Astrocyte (in vitro differentiated cells and primary cell): ENCODE data around the gene LRIT2. TPM values are rescaled to one million over a fixed set of nuclear protein-coding genes. Genes with fewer than 3 reads are reported as not detected.

ENCODE experiments used
- DNase-seq: peaks from one replicate; pipeline ENCODE4 v3.0.0-alpha.2; 2010; ENCODE audit warnings: low read depth
- FAIRE-seq: peaks from 2 replicates; lab custom pipeline; 2011; peaks lifted over from hg19 to GRCh38; lab: Jason Lieb, UNC
- H2AFZ ChIP-seq: 2 replicates; pipeline ENCODE4 v1.6.0; 2012; ENCODE audit warnings: low read depth, low read length, inconsistent platforms
- H3K27ac ChIP-seq: 2 replicates; pipeline ENCODE4 v1.5.1; 2011; ENCODE audit warnings: low read depth, low read length, inconsistent platforms
- H3K27me3 ChIP-seq: 2 replicates; pipeline ENCODE4 v1.6.0; 2011; ENCODE audit warnings: low read length, inconsistent platforms; ENCODE audit not compliant: insufficient read depth
- H3K36me3 ChIP-seq: 2 replicates; pipeline ENCODE4 v1.5.1; 2011; ENCODE audit warnings: low read length, inconsistent platforms; ENCODE audit not compliant: insufficient read depth
- H3K4me1 ChIP-seq: 2 replicates; pipeline ENCODE4 v1.5.1; 2011; ENCODE audit warnings: low read length, inconsistent platforms; ENCODE audit not compliant: insufficient read depth
- H3K4me2 ChIP-seq: 2 replicates; pipeline ENCODE4 v1.6.0; 2012; ENCODE audit warnings: low read length, inconsistent platforms
- H3K4me3 ChIP-seq: 2 replicates; pipeline ENCODE4 v1.5.1; 2011; ENCODE audit warnings: low read depth, mild to moderate bottlenecking, low read length, inconsistent platforms; ENCODE audit not compliant: insufficient read depth
- H3K79me2 ChIP-seq: 2 replicates; pipeline ENCODE4 v1.6.0; 2012; ENCODE audit warnings: mild to moderate bottlenecking, low read length, inconsistent platforms; ENCODE audit not compliant: insufficient read depth
- H3K9ac ChIP-seq: 2 replicates; pipeline ENCODE4 v1.6.0; 2012; ENCODE audit warnings: mild to moderate bottlenecking, low read length, inconsistent platforms
- H3K9me3 ChIP-seq: 2 replicates; pipeline ENCODE4 v1.5.1; 2012; ENCODE audit warnings: low read depth, mild to moderate bottlenecking, low read length, inconsistent platforms; ENCODE audit not compliant: insufficient read depth
- H4K20me1 ChIP-seq: 2 replicates; pipeline ENCODE4 v1.6.0; 2012; ENCODE audit warnings: low read length, inconsistent platforms; ENCODE audit not compliant: insufficient read depth
- H3K27ac Mint-ChIP-seq: one replicate; pipeline ENCODE4 v1.8.0; 2021; ENCODE audit warnings: mild to moderate bottlenecking, mixed read lengths; ENCODE audit not compliant: unreplicated experiment
- H3K27me3 Mint-ChIP-seq: one replicate; pipeline ENCODE4 v1.8.0; 2021; ENCODE audit warnings: low read depth, mixed read lengths; ENCODE audit not compliant: unreplicated experiment
- H3K36me3 Mint-ChIP-seq: one replicate; pipeline ENCODE4 v1.8.0; 2021; ENCODE audit warnings: low read depth, mixed read lengths; ENCODE audit not compliant: unreplicated experiment
- H3K4me1 Mint-ChIP-seq: one replicate; pipeline ENCODE4 v1.8.0; 2021; ENCODE audit warnings: low read depth, mixed read lengths; ENCODE audit not compliant: unreplicated experiment
- H3K4me3 Mint-ChIP-seq: one replicate; pipeline ENCODE4 v1.8.0; 2021; ENCODE audit warnings: mild to moderate bottlenecking, moderate library complexity, mixed read lengths; ENCODE audit not compliant: unreplicated experiment
- H3K9me3 Mint-ChIP-seq: one replicate; pipeline ENCODE4 v1.8.0; 2021; ENCODE audit warnings: mild to moderate bottlenecking, mixed read lengths; ENCODE audit not compliant: unreplicated experiment
- EZH2 ChIP-seq: IDR thresholded peaks from 2 replicates; pipeline ENCODE4 v1.6.1; 2012; ENCODE audit warnings: mild to moderate bottlenecking, low read length, inconsistent platforms; ENCODE audit not compliant: insufficient read depth
- total RNA-seq: library from RNA; stranded (reverse); gene quantifications from 2 replicates; pipeline ENCODE4 v1.2.1, GENCODE V29; 2021
- TF ChIP-seq, protein P1 (sequence below): IDR thresholded peaks from 2 replicates; pipeline ENCODE4 v1.5.1; 2011; ENCODE audit warnings: low read depth, mild to moderate bottlenecking, inconsistent platforms, low read length, moderate library complexity; ENCODE audit not compliant: insufficient read depth

Gene LRIT2
- total RNA-seq, 1 donor from 2014 or later, result not detected

DNA sequence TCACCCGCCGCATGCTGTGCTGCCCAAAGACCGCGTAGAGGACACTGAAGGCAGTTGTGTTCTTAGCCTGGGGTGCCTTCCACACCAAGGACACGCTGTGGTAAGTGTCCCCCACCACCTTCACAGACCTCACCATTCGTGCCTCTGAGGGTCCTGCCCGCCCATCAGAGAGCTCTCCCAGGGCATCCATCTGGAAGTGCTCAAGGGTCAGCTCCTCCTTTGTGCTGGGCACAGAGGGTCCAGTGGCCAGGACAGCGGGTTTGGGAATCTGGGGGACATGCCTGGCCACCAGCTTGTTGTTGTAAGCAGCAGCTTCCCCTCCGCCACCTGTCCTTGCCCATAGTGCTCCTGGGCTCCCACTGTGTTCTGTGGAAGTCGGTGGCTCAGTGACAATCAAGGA lies 7.0 kb upstream of the LRIT2 start:
- no peak overlapping the region for H3K4me3 ChIP-seq
- FAIRE-seq, result no peak
- H3K27ac ChIP-seq, result no peak overlapping the region
- H3K9ac ChIP-seq, result no peak overlapping the region
- H3K27ac Mint-ChIP-seq, result no peak overlapping the region
- H3K36me3 ChIP-seq, result no peaks in the 10 kb centered on the region
- no peaks in the 10 kb centered on the region for H3K4me1 ChIP-seq
- H3K4me3 Mint-ChIP-seq, result no peak overlapping the region
- no peak for DNase-seq
- H3K27me3 ChIP-seq, result no peaks in the 10 kb centered on the region
- no peak for TF ChIP-seq EZH2
- TF ChIP-seq, protein P1, sequence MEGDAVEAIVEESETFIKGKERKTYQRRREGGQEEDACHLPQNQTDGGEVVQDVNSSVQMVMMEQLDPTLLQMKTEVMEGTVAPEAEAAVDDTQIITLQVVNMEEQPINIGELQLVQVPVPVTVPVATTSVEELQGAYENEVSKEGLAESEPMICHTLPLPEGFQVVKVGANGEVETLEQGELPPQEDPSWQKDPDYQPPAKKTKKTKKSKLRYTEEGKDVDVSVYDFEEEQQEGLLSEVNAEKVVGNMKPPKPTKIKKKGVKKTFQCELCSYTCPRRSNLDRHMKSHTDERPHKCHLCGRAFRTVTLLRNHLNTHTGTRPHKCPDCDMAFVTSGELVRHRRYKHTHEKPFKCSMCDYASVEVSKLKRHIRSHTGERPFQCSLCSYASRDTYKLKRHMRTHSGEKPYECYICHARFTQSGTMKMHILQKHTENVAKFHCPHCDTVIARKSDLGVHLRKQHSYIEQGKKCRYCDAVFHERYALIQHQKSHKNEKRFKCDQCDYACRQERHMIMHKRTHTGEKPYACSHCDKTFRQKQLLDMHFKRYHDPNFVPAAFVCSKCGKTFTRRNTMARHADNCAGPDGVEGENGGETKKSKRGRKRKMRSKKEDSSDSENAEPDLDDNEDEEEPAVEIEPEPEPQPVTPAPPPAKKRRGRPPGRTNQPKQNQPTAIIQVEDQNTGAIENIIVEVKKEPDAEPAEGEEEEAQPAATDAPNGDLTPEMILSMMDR, result no peak
- H3K36me3 Mint-ChIP-seq, result no peaks in the 10 kb centered on the region
- H3K9me3 Mint-ChIP-seq, result no peaks in the 10 kb centered on the region
- no peaks in the 10 kb centered on the region for H3K79me2 ChIP-seq
- no peak overlapping the region for H2AFZ ChIP-seq
- H3K4me2 ChIP-seq, result no peak overlapping the region
- H3K27me3 Mint-ChIP-seq, result peaks cover 35% of the 10 kb centered on the region
- H3K4me1 Mint-ChIP-seq, result no peaks in the 10 kb centered on the region
- no peaks in the 10 kb centered on the region for H3K9me3 ChIP-seq
- H4K20me1 ChIP-seq, result no peaks in the 10 kb centered on the region

DNA sequence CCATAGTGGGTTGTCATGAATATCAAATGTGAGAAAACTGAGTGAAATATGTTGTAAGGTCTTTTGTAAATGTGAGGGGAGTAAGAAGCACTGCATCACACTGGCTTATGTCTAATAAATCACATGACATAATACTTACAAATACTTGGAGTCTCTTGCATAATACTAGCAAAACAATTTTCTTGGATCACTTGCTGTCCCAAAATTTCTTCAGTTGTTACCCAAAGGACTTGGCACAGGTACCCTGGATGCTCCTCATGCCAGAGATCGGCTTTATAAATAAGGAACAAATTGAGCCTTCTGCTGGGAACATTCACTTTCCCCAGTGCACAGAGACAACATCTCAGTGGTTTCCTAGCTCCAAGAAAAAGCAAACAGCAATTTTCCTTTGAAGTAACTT lies 5.0 kb upstream of the LRIT2 start:
- H3K27me3 Mint-ChIP-seq, result peaks cover 41% of the 10 kb centered on the region
- H3K4me1 ChIP-seq, result no peaks in the 10 kb centered on the region
- no peaks in the 10 kb centered on the region for H3K79me2 ChIP-seq
- H3K4me3 ChIP-seq, result no peak overlapping the region
- no peaks in the 10 kb centered on the region for H3K9me3 ChIP-seq
- no peaks in the 10 kb centered on the region for H3K36me3 ChIP-seq
- FAIRE-seq, result no peak
- H4K20me1 ChIP-seq, result no peaks in the 10 kb centered on the region
- no peak overlapping the region for H3K27ac ChIP-seq
- no peaks in the 10 kb centered on the region for H3K27me3 ChIP-seq
- no peaks in the 10 kb centered on the region for H3K36me3 Mint-ChIP-seq
- H3K4me1 Mint-ChIP-seq, result no peaks in the 10 kb centered on the region
- DNase-seq, result no peak
- no peak for TF ChIP-seq EZH2
- TF ChIP-seq, protein P1, result no peak
- no peak overlapping the region for H3K27ac Mint-ChIP-seq
- no peak overlapping the region for H3K4me3 Mint-ChIP-seq
- no peak overlapping the region for H3K9ac ChIP-seq
- no peaks in the 10 kb centered on the region for H3K9me3 Mint-ChIP-seq
- H2AFZ ChIP-seq, result no peak overlapping the region
- no peak overlapping the region for H3K4me2 ChIP-seq

DNA sequence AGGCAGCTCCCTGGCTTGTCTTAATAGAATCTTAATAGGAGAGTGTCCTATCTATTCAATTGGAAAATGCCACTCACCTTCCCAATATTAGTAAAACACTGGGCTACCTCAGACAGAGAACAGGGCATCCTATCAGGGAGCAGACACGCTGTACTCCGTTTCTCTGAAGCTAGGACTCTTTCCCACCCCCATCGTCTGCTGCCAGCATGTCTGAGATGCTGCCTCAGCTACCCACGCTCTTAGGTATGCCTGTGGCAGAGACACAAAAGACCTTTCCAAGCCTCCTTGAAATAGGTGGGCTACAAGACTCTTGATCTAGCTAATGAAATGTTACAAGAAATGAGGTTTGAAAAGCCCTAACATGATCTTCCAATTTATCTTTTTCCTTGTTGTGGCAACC lies 2.5 kb upstream of the LRIT2 start:
- DNase-seq, result no peak
- FAIRE-seq, result no peak
- H3K4me3 ChIP-seq, result no peak overlapping the region
- H3K36me3 ChIP-seq, result no peaks in the 10 kb centered on the region
- Mint-ChIP-seq H3K4me1 (no peaks in the 10 kb centered on the region), H3K4me3 (no peak overlapping the region), H3K27ac (no peak overlapping the region), H3K9me3 (no peaks in the 10 kb centered on the region), H3K36me3 (no peaks in the 10 kb centered on the region), H3K27me3 (peaks cover 53% of the 10 kb centered on the region)
- no peak overlapping the region for H3K4me2 ChIP-seq
- no peak for TF ChIP-seq EZH2
- TF ChIP-seq, protein P1, result no peak
- H3K79me2 ChIP-seq, result no peaks in the 10 kb centered on the region
- H3K27ac ChIP-seq, result no peak overlapping the region
- no peak overlapping the region for H3K9ac ChIP-seq
- H2AFZ ChIP-seq, result no peak overlapping the region
- no peaks in the 10 kb centered on the region for H3K27me3 ChIP-seq
- no peaks in the 10 kb centered on the region for H3K4me1 ChIP-seq
- no peaks in the 10 kb centered on the region for H3K9me3 ChIP-seq
- H4K20me1 ChIP-seq, result no peaks in the 10 kb centered on the region
